HG03095 (cell line): ENCODE results near the gene FKBP5.
"Not testable (repeated sequence)": the region's sequence is repeated elsewhere in the genome, so short reads cannot be mapped to it uniquely, and the experiment has no call there.

Experiments used
- ATAC-seq: cut with Tn5 transposase; IDR thresholded peaks from one replicate; pipeline ENCODE4 v1.9.1; 2021; ENCODE audit warnings: moderate library complexity; ENCODE audit not compliant: unreplicated experiment

The FKBP5 gene

DNA sequence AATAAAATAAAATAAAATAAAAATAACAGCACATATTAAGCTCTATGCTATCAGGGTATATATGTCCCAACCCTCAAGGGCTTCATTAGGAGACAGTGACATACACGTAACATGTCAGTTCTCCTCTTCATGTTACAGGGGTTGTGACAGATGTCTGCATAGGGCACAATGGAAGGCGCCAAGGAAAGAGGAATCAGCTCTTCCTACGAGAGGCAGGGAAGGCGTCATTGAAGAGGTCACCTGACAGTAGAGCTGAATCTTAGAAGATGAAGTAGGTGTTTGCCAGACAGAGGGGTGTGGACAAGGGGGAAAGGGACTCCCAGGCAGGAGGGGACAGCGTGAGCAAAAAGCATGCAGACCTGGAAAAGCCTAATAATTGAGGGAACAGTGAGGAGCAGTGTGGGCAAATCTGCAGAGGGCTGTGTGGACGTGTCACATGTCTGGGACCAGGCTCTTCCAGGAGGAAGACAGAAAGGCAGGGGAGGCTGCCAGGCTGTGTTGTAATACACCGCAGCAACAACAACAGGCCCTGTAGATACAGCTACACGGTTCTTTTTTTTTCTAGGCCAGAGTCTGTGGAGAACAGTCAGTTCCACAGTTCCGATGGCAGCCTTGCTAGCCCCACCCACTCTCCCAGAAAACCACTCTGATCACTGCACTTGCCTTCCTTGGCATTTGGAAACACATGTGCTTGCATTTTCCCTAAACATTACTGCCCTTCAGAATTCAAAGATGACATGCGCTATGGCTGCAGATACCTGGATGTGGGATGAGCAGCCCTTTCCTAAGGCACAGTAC, 2.5 kb upstream of the FKBP5 start:
- ATAC-seq, result no peak

DNA sequence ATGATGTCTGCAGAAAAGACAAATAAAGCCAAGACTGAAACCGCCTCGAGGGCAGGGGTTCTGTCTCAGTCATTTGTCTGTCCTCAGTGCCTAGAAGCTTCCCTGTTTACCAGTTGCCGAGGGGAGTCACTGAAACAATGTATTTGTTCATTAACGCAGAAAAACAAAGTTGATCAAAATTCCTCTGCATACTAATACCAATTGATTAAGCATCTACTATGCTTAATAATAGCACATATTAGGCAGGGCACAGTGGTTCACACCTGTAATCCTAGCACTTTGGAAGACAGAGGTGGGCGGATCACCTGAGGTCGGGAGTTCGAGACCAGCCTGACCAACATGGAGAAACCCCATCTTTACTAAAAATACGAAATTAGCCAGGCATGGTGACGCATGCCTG, 1.8 kb upstream of the FKBP5 start:
- no peak for ATAC-seq

DNA sequence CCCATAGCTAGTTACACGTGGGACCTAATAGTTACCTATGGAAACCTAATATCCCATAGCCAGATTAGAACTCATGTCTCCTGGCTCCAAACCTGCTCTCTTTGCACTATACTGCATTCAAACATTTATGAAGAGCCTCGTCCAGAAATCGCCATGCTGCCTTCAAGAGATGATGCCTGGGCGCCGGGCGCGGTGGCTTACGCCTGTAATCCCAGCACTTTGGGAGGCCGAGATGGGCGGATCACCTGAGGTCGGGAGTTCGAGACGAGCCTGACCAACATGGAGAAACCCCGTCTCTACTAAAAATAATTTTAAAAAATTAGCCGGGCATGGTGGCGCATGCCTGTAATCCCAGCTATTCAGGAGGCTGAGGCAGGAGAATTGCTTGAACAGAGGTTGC, 1.3 kb upstream of the FKBP5 start:
- ATAC-seq, result not testable (repeated sequence)

DNA sequence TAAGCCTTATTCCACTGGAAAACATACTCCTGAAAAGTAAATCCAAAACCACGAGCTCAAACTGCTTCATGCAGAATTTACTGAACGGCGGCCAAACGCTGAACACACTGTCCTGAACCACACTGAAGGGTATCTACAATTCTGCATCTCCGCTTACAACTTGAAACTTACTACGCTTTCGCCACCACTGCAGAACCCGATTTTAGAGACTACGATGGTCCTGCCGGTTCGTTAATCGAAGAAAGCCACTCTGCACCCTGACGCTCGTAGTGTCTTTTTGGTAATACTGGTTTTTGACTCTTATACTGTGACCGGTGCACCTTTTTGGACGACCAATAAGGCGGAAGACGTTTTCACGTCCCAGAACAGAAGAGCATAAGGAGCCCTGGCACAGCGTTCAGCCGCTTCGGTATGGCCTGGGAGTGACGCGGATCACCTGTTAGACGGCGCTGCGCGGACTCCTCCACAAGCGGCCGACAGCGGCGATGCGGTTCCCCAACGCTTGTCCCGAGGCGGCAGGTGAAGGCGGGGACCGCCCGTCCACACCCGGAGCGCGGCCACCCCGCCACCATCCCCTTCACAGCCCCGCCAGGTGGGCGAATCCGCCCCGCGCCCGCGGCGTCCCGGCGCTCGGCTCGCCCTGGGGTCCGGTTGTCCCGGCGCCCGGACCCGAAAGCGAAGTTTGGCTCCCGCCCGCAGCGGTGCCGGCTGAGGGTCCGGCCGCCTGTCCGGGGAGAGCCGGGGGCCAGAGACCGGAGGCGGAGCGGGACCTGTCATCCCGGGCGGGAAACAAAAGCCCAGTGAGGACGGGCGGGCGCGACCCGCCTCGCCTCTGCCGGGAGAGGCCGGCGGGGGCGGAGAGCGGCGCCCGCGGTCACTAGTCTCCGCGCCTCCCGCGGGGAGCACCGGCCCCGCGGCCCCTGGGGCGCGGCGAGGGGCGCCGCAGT, 784 bp downstream of the FKBP5 start:
- peak; percentile 41 for ATAC-seq

DNA sequence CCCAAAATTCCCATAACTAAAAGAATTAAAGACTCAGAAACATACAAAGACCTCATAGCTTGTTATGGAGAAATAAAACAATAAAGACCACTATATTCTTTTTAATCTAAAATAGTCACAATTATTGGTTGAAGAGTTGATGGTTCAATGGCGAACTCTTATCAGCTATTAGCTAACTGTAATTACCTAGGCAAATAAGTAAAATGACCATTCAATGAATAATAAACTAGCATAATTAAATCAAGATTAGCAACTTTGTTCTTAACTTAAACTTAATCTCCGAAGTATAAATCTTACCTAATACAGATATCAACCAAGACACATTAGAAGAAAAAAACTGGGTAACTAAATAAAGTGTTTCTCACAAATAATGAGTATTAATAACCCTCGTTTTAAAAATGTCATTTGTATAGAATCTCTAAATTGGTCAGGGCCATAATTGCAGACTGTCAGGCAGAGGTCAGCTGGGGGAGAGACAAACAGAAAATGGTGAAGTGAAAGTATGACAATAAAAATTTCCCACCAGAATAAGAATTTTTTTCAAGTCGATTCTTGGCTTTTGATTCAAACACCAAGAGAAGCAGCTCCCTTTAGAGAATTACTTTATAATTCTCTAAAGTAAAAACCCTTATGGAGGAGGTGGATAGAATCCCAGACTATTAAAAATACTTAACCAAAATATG, 1.7 kb downstream of the FKBP5 start:
- no peak for ATAC-seq

DNA sequence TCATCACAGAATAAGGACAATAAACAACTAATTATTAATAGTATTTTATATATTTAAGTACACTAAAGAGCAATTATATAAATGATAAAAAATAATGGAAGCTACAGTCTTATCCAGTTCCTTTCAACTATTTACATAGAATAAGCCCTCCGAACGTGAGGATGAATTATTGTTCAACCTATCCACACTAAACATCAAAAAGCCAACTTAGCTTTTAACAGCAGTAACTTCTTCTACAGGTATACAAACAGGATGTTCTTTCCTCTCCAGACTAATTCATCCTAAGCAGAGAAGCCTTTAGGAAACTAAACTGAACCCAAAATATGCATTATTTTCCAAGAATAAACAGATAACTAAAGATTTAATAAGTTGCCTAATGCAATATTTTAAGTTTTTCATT, 2.3 kb downstream of the FKBP5 start:
- ATAC-seq, result no peak

DNA sequence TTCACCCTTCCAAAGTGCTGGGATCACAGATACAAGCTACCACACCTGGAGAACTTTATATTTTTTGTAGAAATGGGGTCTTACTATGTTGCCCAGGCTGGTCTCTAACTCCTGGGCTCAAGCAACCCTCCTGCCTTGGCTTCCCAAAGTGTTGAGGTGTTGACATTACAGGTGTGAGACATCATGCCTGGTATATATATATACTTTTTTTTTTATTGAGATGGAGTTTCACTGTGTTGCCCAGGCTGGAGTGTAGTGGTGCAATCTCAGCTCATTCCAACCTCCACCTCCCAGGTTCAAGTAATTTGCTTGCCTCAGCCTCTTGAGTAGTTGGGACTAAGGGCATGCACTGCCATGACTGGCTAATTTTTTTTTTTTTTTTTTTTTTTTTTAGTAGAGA, 5.4 kb downstream of the FKBP5 start:
- ATAC-seq, result no peak

DNA sequence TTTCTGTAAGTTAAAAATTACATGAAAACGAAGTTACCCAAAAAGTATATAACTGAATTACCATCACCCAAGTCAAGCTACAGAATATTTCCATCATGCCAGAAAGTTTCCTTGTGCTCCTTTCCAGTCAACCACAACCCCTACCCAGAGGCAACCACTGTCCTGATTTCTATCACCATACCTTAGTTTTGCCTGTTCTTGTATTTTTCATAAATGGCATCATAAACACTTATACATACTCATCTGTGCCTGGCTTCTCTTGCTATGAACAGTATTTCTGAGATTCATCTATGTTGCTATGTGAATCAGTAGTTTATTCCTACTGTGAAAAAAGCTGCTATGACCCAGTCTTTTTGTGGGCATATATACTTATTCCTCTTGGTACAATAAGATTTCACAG, 7.4 kb downstream of the FKBP5 start:
- no peak for ATAC-seq

DNA sequence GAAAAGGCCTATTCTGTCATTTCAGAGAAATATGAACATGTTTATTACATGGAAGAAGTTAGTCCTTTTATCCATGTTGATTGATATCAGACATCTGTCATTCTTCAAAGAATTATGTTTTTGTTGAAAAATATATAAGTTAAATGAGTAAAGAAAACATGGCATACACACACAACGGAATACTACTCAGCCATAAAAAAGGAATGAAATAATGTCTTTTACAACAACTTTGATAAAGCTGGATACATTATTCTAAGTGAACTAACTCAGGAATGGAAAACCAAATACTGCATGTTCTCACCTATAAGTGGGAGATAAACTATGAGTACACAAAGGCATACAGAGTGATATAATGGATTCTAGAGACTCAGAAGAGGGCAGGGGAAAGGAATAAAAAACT, 9.3 kb downstream of the FKBP5 start:
- ATAC-seq, result no peak

DNA sequence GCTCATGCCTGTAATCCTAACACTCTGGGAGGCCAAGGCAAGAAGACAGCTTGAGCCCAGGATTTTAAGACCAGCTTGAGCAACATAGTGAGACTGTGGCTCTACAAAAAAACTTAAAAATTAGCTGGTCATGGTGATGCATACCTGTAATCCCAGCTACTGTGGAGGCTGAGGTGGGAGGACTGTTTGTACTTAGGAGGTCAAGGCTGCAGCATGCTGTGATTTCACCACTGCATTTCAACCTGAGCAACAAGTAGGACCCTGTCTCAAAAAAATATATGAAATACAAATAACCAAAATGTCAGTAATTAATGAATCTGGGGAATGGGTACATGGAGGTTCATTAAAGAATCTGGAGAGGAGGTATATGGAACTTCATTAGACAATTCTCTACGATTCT, 9.9 kb downstream of the FKBP5 start:
- ATAC-seq, result no peak

DNA sequence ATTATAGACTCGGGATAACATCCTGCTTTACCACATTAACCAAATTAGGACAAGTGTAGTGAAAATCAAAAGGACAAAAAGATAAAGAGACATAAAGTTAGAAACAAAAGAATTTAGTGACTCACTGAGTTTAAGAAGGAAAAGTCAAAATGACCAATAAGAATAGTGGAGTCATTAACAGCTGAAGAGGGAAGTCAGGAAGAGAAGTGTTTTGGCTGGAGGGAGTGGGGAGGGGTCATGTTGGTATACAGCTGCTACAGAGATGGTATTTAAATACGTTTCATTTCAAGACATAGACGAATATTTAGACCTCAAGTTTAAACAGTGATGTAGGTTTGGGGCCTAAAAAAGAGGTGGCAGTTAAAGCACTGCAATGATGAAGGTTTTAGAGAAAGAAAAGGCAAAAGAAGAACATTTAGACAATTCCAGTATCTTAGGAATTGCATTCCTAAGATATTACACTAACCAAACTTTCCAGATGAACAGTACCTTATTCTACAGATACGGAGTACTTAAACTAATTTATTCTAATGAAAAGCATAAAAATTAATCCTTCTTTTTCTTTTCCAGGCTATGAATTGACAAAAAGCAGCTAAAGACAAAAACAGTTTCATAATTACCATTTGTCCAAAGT, 10.6 kb downstream of the FKBP5 start:
- no peak for ATAC-seq

DNA sequence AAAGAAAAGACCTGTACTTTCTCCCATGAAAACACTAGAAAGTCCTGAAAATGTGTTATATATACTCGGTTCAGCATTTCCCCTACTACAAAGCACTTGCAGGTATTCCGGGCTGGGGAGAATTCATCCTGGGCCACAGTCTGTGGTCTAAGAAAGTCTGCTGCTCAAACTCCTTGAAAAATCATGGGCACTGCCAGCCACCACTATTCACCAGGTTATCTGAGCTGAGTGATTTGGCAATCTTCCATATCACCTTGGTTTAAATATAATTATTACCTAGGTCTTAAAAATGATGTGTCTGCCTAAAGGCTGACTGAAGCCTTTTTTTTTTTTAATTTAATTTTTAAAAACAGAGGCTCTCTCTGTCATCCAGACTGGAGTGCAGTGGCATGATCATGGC, 11.3 kb downstream of the FKBP5 start:
- ATAC-seq, result no peak

DNA sequence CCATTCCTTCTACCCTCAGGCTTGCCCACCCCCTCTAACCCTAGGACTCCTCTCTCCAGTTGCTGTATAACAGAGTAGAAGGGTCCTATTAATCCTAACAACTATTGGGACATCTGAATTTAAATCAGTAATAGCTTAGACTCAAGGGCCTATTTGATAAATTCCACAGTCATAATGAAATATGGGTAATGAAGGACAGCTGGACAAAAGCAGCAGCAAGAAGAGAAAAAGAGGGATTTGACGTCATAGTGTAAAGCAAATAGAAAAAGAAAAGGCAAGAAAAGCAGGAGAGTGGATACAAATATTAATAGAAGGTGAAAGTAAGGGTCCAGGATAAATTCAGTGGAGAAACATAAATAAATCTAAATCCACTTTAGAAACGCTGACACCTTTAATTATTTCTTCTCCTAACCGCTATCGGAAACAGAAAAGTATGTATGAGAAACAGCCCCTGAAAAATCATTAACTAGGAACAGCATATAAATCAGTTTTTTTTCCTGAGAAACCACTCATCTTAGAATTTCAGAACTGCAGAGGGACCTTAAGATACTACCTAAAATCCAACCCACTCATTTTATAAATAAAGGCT, 12.8 kb downstream of the FKBP5 start:
- no peak for ATAC-seq

DNA sequence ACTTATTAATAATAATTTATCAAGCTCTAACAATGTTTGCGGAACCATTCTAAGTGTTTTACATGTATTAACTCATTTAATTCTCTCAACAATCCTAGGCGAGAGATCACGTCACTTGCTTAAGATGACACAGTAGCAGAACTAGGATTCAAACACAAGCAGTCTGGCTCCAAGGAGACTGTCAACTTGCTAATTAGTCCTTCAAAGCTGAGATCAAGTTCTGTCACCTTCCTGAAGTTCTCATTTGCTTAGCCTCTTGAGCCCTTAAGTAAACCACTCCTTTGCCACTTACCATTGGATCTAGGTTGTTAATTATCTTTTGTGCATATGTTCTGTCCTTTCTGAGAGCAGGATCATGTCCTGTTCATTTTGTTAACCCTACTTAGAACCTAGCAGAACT, 14.1 kb downstream of the FKBP5 start:
- no peak for ATAC-seq

DNA sequence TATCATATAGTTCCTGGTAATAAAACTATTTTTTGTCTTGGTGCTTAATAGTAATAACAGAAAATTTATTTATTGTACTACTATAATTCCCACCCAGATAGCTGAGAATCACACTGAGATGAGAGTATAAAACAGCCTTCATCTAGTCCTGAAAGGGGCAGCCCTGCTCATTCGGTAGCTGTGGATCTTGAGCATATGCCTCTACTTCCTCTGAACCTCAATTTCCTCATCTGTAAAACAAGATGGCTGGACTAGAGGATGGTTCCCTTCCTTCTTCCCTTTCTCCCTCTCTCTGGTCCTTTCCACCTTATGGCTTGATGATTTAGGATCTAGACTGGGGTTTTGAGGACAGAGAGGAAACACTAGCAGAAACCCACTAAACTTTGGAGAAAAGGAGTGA, 15.0 kb downstream of the FKBP5 start:
- no peak for ATAC-seq

DNA sequence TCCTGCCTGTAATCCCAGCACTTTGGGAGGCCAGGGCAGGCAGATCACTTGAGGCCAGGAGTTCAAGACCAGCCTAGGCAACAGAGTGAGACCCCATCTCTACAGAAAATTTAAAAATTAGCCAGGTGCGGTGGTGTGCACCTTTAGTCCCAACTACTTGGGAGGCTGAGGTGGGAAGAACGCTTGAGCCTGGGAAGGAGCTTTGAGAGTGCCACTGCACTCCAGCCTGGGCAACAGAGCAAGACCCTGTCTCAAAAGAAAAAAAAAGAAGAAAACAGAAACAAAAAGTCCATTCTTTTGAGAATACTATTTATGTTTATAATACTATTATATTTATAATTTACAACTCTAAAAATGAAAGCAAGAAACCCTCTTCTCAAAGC, 15.4 kb downstream of the FKBP5 start:
- ATAC-seq, result not testable (repeated sequence)

DNA sequence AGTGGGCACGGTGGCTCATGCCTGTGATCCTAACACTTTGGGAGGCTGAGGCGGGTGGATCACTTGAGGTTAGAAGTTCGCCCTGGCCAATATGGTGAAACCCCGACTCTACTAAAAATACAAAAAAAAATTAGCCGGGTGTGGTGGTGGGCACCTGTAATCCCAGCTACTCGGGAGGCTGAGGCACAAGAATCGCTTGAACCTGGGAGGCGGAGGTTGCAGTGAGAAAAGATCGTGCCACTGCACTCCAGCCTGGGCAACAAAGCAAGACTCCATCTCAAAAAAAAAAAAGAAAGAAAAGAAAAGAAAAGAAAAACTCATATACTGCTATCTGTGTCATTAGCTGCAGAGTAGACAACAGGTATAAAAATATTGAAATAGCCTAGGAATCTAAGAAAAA, 18.3 kb downstream of the FKBP5 start:
- not testable (repeated sequence) for ATAC-seq

DNA sequence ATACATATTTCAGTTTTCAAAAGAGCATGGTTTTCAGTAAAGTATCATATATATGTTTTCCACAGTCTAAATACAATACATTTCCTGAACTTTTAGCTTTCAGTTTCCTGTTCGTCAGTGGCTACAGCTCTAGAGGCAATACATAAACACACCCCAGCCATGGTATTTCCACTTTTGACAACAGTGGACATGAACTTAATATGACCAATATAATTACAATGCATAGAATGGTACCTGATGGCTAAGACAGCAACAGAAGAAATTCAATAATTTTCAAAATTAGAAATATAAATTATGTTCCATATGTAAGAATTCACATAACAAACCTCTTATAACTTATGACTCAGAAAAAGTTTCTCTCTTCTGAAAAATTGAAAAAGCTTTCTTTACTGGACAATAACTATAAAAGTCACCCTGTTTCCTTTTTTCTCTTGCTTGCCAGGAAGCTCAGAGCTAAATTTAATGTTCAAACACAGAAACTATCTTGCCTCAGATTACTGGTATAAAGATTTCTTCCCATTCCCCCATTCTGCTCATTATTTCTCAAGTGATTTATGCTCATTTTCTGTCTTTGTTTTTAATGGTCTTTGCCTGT, 19.2 kb downstream of the FKBP5 start:
- no peak for ATAC-seq

DNA sequence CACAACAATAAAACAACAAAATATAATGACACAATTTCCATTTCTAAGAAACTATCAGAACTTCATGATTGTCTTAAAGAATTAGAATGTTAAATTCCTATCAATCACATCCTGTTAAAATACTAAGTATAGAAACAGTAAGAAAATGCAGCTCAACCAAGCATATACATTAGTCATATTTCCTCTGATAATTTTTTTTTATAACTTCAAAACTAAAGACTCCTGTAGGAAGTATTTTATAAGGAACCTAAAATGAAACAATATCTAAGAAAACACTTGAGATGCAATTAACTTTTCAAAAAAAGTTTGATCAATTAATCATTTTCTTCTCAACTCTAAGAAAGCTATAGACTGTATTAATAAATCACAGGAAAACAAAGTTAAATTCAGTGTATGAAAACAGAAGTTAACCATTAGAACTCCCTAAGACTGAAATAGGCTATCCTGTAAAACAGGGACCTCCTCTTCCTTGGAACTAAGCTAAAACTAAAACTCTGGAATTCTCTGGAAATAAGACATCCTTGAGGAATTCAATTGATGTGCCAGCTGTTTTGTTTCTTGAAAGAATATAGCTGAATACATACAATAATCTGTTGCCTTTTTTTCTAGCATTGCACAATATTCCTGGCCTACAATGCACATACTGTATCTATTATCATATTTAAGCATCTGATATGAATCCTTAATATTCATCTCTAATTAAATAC, 19.8 kb downstream of the FKBP5 start:
- ATAC-seq, result no peak

DNA sequence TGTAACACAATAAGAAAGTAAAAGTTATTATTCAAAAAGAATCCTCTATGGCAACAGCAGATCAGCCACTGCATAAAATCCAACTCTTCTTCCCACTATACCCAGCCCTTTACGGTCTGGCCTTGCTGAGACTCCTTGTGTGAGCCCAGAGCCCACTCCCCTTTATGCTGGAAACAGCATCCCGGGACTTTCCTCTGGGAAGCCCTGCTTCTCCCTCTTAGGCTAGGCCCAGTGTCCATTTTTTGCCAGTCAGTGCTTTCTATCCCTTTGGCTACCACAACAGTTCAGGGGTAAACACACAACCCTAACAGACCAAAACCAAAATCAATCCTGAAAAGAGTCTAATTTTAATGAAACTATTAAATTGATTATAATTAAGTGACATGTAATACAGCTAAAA, 20.6 kb downstream of the FKBP5 start:
- ATAC-seq, result no peak
